ENCODE data around the gene SLC16A10.

SLC16A10 gene

DNA sequence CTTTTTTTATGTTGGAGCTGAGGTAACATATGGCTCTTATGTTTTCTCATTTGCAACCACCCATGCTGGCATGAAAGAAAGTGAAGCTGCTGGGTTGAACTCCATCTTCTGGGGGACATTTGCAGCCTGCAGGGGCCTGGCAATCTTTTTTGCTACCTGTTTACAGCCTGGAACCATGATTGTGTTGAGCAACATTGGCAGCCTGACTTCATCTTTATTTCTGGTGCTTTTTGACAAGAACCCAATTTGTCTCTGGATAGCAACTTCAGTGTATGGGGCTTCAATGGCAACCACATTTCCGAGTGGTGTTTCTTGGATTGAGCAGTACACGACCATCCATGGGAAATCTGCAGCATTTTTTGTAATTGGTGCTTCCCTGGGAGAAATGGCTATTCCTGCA lies 179.0 kb downstream of the SLC16A10 start:
- no peak for DNase-seq

DNA sequence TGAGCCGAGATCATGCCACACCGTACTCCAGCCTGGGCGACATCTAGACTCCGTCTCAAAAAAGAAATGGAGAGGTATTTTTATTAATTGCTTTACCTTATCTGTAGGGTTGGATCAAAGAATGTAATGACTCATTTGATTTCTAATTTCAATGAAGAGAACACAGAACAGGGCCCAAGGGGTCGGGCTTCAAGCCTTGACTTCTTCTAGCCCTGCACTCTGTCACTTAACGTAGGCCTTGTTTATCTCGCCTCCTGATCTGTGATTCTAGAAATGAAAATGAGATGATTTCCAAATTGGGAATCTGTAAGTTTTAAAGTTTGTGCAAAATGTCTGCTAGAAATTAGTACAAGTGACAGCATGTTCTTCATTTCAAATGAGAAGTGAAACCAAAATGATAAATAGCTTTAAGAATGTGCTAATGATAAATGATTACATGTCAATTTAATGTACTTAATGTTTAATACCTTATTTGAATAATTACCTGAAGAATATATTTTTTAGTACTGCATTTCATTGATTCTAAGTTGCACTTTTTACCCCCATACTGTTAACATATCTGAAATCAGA lies 180.5 kb downstream of the SLC16A10 start:
- DNase-seq = no peak

- no peak for DNase-seq
Observed at GRCh38 chr6:111269401-111269970, 182.2 kb downstream of the SLC16A10 start.

GRCh38 chr6:111270121-111270520 lies 182.8 kb downstream of the SLC16A10 start:
- DNase-seq = no peak

DNA sequence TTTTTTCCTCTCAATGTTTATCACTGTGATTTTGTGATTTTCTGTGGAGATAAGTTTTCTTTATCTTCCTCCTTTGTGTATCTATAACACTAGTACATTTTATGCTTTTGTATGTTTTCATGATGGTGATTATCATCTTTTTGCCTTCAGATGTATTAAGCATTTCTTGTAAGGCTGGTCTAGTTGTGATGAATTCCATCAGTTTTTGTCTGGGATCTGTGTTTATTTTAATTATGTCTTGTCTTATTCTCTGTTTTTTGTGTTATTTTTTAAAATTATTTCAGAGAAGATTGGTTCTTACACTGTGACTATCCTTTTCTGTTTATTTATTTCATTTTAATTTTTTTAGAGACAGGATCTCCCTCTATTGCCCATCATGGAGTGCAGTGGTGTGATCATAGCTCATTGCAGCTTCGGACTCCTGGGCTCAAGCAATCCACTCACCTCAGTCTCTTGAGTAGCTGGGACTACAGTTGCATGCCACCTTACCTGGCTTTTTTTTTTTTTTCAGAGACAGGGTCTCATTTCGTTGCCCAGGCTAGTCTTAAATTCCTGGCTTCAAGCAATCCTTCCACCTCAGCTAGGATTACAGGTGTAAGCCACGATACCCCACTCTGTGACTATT lies 187.4 kb downstream of the SLC16A10 start:
- DNase-seq = no peak

DNA sequence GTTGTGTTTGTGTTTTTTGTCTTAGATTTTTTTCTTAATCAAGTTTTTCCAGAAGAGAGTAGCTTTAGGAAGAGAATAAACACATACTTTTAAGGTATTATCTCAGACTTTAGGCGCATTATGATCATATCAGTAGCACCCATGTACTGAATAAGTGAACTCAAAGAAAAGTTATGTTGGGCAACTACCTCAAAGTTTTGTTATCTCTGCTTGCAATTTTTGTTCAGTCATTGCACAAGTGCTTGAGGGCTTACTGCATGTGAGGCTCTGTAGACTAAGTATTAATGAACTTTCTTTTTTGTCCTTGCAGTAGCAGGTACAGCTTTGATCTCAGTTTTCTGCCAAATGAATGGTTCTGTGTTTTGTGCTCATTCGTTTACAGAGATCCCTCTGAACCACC lies 189.0 kb downstream of the SLC16A10 start:
- DNase-seq = no peak

- no peak for DNase-seq
Observed at GRCh38 chr6:111276736-111277135, 189.4 kb downstream of the SLC16A10 start.

DNA sequence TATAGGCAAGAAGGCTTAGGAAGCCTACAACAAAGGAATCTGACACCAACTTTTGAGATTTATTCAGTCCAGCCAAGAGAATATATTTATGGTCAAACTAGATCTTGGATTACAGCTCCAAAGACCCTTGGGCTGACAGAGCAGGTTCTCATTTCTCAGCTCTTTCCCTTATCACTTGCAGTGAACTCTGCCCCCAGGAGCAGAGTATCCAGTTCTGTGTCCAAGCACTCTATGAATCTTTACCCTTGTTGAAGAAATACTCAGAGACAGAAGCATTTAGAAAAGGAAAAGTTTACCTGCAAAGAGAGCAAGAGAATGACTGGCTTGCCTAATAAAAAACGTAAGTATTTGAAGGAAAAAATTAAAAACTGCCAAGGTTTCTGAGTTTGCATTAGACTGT lies 190.5 kb downstream of the SLC16A10 start:
- no peak for DNase-seq

- DNase-seq = no peak
Observed at GRCh38 chr6:111278731-111279130, 191.4 kb downstream of the SLC16A10 start.

DNA sequence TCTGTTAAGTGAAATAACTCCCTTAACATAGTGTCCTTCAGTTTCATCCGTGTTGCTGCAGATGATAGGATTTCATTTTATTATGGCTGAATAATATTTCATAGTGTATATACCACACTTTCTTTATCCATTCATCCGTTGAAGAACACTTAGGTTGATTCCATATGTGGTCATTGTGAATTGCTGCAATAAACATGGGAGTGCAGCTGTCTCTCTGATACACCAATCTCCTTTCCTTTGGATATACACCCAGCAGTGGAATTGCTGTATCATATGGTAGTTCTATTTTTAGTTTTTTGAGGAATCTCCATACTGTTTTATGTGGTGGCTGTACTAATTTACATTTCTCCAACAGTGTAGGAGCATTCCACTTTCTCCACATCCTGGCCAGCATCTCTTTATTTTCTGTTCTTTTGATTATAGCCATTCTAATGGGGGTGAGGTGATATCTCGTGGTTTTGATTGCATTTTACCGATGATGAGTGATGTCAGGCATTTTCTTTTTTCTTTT lies 193.2 kb downstream of the SLC16A10 start:
- DNase-seq = no peak
